GM12872 (cell line): ENCODE data around the gene COPS8.

ENCODE experiments used
- CTCF ChIP-seq: IDR thresholded peaks from 3 replicates; pipeline ENCODE4 v1.5.1; 2011; ENCODE audit warnings: low read depth, mild to moderate bottlenecking, low read length, moderate library complexity; ENCODE audit not compliant: insufficient read depth

COPS8 gene

GRCh38 chr2:237066396-237066795, 19.3 kb upstream of the COPS8 start:
- no peak for TF ChIP-seq CTCF

GRCh38 chr2:237068005-237068576, 17.6 kb upstream of the COPS8 start:
- no peak for TF ChIP-seq CTCF

GRCh38 chr2:237072067-237072931, 13.4 kb upstream of the COPS8 start:
- TF ChIP-seq CTCF = peak; percentile 95

- no peak for TF ChIP-seq CTCF
Measured at GRCh38 chr2:237073552-237073951, 12.1 kb upstream of the COPS8 start.

GRCh38 chr2:237074211-237074993, 11.3 kb upstream of the COPS8 start:
- no peak for TF ChIP-seq CTCF

GRCh38 chr2:237075749-237076599, 9.7 kb upstream of the COPS8 start:
- TF ChIP-seq CTCF = no peak
